VCaP (cell line): ENCODE measurements around the gene GRIA4.
"Not testable (repeated sequence)": the region's sequence is repeated elsewhere in the genome, so short reads cannot be mapped to it uniquely, and the experiment has no call there.

Source experiments
- H3K27ac ChIP-seq: fragments of 450-650 bp; 2 replicates; pipeline ENCODE4 v1.5.1; 2017
- TF ChIP-seq, protein P1 (sequence below): fragments of 450-650 bp; conservative IDR thresholded peaks from 2 replicates; pipeline ENCODE4 v1.5.1; 2017; ENCODE audit warnings: mild to moderate bottlenecking, moderate library complexity

GRIA4 gene

DNA sequence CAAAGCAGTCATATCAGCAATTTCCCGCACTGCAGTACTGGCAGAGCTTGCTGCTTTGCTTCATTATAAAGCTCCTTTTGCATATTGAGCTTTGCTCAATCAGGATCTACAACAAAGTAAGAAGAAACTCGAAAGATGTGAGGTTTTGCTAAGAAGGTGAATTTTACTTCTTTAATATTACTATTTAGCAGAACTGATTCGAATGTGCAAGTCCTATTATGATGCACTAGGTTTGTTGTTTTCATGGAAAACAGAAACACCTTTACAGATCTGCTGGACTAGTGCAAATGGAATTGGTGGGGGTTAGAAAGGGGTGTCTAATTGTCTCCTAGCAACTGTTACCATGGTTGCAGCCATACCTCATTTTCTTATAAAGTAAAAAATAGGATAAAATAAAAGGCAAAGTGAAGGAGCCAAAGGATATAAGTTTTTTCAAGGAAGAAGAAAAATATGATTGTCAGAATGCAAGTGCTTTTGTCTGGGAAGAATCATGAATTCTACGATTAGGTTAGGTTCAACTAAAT, 259.0 kb downstream of the GRIA4 start:
- no peak overlapping the region for H3K27ac ChIP-seq
- TF ChIP-seq, protein P1, sequence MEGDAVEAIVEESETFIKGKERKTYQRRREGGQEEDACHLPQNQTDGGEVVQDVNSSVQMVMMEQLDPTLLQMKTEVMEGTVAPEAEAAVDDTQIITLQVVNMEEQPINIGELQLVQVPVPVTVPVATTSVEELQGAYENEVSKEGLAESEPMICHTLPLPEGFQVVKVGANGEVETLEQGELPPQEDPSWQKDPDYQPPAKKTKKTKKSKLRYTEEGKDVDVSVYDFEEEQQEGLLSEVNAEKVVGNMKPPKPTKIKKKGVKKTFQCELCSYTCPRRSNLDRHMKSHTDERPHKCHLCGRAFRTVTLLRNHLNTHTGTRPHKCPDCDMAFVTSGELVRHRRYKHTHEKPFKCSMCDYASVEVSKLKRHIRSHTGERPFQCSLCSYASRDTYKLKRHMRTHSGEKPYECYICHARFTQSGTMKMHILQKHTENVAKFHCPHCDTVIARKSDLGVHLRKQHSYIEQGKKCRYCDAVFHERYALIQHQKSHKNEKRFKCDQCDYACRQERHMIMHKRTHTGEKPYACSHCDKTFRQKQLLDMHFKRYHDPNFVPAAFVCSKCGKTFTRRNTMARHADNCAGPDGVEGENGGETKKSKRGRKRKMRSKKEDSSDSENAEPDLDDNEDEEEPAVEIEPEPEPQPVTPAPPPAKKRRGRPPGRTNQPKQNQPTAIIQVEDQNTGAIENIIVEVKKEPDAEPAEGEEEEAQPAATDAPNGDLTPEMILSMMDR: no peak

- H3K27ac ChIP-seq: no peak overlapping the region
- TF ChIP-seq, protein P1: no peak
Observed at GRCh38 chr11:105870516-105871113, 260.7 kb downstream of the GRIA4 start.

DNA sequence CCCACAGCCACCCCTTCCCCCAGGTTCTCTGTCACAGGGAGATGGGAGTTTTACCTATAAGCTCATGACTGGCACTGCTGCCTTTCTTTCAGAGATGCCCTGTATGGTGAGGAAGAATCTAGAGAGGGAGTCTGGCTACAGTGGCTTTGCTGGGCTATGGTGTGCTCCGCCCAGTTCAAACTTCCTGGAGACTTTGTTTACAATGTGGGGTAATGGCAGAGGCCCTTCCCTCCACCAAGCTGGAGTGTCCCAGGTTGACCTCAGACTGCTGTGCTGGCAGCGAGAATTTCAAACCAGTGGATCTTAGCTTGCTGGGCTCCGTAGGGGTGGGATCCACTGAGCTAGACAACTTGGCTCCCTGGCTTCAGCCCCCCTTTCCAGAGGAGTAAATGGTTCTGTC, 268.6 kb downstream of the GRIA4 start:
- no peak overlapping the region for H3K27ac ChIP-seq
- TF ChIP-seq, protein P1: no peak

DNA sequence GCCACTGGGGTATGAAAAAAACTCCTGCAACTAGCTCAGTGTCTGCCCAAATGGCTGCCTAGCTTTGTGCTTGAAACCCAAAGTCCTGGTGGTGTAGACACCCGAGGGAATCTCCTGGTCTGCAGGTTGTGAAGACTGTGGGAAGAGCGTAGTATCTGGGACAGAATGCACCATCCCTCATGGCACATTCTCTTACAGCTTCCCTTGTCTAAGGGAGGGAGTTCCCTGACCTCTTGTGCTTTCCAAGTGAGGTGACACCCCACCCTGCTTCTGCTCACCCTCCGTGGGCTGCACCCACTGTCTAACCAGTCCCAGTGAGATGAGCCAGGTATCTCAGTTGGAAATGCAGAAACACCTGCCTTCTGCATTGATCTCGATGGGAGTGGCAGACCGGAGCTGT, 269.1 kb downstream of the GRIA4 start:
- H3K27ac ChIP-seq: not testable (repeated sequence)

- no peak overlapping the region for H3K27ac ChIP-seq
- TF ChIP-seq, protein P1: no peak
Observed at GRCh38 chr11:105881027-105881426, 271.2 kb downstream of the GRIA4 start.

DNA sequence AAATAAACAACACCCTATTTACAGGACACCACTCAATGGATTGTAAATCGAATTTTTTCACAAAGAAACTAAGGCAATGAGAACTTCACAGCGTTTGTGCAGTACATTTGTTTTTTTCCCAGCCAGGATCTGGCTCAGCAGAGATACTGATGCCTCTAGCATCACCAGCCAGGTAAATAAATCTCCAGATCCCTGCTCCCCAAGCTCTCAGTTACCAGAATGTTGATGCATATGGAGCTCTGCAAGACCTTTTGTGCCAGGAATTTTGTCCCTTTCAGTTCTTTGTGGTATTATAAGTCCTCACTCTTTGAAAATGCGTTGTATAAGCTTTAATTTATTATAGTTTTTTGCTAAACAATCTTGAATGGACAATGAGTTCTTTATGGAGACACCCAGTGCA, 274.6 kb downstream of the GRIA4 start:
- no peak overlapping the region for H3K27ac ChIP-seq
- TF ChIP-seq, protein P1: no peak

DNA sequence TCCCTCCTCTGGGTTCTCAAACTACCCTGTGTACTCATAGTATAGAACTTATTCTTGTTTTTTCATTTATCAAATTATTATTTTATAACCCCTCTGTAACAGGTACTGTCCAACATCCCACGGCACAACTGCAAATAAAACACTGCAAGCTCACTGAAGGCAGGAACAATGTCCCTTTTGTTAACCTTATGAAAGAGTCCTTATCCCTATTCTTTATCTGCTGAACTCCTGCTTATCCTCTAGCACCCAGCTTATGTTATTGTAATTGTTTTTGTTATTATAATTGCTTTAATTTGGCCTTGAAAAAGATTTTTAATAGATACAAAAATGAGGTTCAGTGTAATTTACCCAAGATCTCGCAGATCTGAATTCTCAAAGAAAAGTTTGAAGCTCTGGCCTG, 281.8 kb downstream of the GRIA4 start:
- no peak overlapping the region for H3K27ac ChIP-seq
- TF ChIP-seq, protein P1: no peak

DNA sequence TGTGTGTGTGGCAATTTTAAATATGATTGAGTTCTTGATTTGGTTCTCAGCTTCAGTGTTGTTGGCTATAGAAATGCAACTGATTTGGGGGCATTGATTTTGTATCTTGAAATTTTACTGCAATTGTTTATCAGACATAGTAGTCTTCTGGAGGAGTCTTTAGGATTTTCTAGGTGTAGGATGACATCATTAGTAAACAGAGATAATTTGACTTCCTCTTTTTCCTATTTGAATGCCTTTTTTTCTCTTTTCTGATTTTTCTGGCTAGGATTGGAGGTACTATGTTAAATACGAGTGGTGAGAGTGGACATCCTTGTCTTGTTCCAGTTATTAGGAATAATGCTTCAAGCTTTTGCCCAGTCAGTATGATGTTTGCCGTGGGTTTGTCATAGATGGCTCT, 287.3 kb downstream of the GRIA4 start:
- no peak overlapping the region for H3K27ac ChIP-seq
- TF ChIP-seq, protein P1: no peak
